Endothelial cell of umbilical vein (primary cell): Measurements from ENCODE around the gene PAOX. TPM values are rescaled to one million over a fixed set of nuclear protein-coding genes. Genes with fewer than 3 reads are reported as not detected.

Experiments
- BruUV-seq: library from RNA; stranded (reverse); fragments of 400-500 nt; replicated peaks from 2 replicates; lab custom pipeline; 2021; lab: Mats Ljungman, UMichigan
- CTCF ChIA-PET: fragments of 300-600, 350-600 bp; sonication (Branson Sonifier 250); formaldehyde crosslinking; loops from one replicate; lab custom pipeline; 2021; ENCODE audit warnings: antibody characterized with exemption, inconsistent platforms; lab: Charles Lee
- POLR2A ChIA-PET: fragments of 300-600, 350-600 bp; sonication (Branson Sonifier 250); formaldehyde crosslinking; loops from one replicate; lab custom pipeline; 2021; ENCODE audit warnings: antibody characterized with exemption, inconsistent platforms; lab: Charles Lee
- DNase-seq: peaks from one replicate; pipeline ENCODE4 v3.0.0-alpha.2; 2011; ENCODE audit warnings: low read depth, low spot score
- FAIRE-seq: peaks from 2 replicates; lab custom pipeline; 2011; peaks lifted over from hg19 to GRCh38; lab: Jason Lieb, UNC
- H2AFZ ChIP-seq: 2 replicates; pipeline ENCODE4 v1.6.0; 2012; ENCODE audit warnings: low read depth, low read length, control low read depth, inconsistent platforms
- H3K27ac ChIP-seq: 2 replicates; pipeline ENCODE4 v1.5.1; 2011; ENCODE audit warnings: low read depth, mild to moderate bottlenecking, control low read depth, low read length, moderate library complexity; ENCODE audit not compliant: insufficient read depth
- H3K27me3 ChIP-seq, 2 experiments: 2 replicates each; pipeline versions ENCODE4 v1.6.0 to v1.6.1; 2011; ENCODE audit warnings: low read length in 2 of 2, mixed read lengths in 1 of 2; ENCODE audit not compliant: control insufficient read depth in 2 of 2, insufficient read depth in 2 of 2
- H3K36me3 ChIP-seq, 2 experiments: 2 replicates in 1 of 2; 3 replicates in 1 of 2; pipeline ENCODE4 v1.5.1; 2011; ENCODE audit warnings: low read length in 2 of 2, mild to moderate bottlenecking in 1 of 2, moderate library complexity in 1 of 2; ENCODE audit not compliant: control insufficient read depth in 2 of 2, insufficient read depth in 2 of 2; ENCODE audit errors: extremely low read depth in 1 of 2
- H3K4me1 ChIP-seq: 3 replicates; pipeline ENCODE4 v1.5.1; 2011; ENCODE audit warnings: mild to moderate bottlenecking, low read length; ENCODE audit not compliant: control insufficient read depth, insufficient read depth; ENCODE audit errors: extremely low read depth
- H3K4me2 ChIP-seq: 2 replicates; pipeline ENCODE4 v1.6.1; 2011; ENCODE audit warnings: low read length, control low read depth, mixed read lengths; ENCODE audit not compliant: insufficient read depth
- H3K4me3 ChIP-seq, 3 experiments: fragments of 200-600 bp in 1 of 3; sonication (generic), shearing (Covaris generic) in 1 of 3; replicated peaks in 1 of 3; 2 replicates each; pipeline ENCODE4 v1.5.1; 2011 to 2016; ENCODE audit warnings: control low read depth in 3 of 3, low read length in 3 of 3, mild to moderate bottlenecking in 2 of 3, inconsistent platforms in 1 of 3, low read depth in 1 of 3, moderate library complexity in 1 of 3; ENCODE audit not compliant: insufficient read depth in 1 of 3
- H3K79me2 ChIP-seq: 2 replicates; pipeline ENCODE4 v1.6.0; 2012; ENCODE audit warnings: low read length, inconsistent platforms; ENCODE audit not compliant: control insufficient read depth, insufficient read depth
- H3K9ac ChIP-seq: replicated peaks from 2 replicates; pipeline ENCODE3; 2011; ENCODE audit warnings: low read length, control low read depth; ENCODE audit not compliant: insufficient read depth; ENCODE audit errors: extremely low read depth
- H3K9me1 ChIP-seq: replicated peaks from 3 replicates; pipeline ENCODE4 v1.6.0; 2011; ENCODE audit warnings: mild to moderate bottlenecking, low read length; ENCODE audit not compliant: control insufficient read depth, insufficient read depth; ENCODE audit errors: extremely low read depth
- H3K9me3 ChIP-seq: replicated peaks from 2 replicates; pipeline ENCODE4 v1.5.1; 2012; ENCODE audit warnings: low read length, inconsistent platforms; ENCODE audit not compliant: control insufficient read depth, insufficient read depth
- H4K20me1 ChIP-seq: replicated peaks from 2 replicates; pipeline ENCODE3; 2011; ENCODE audit warnings: mild to moderate bottlenecking, low read length; ENCODE audit not compliant: control insufficient read depth, insufficient read depth; ENCODE audit errors: extremely low read depth
- CTCF ChIP-seq, 2 donors: IDR thresholded peaks; 1 replicate in 1 of 2; 2 replicates in 1 of 2; pipeline ENCODE4 v1.5.1; 2011; ENCODE audit warnings: low read length in 2 of 2, mild to moderate bottlenecking in 2 of 2, moderate library complexity in 2 of 2, control low read depth in 1 of 2, inconsistent platforms in 1 of 2, low read depth in 1 of 2; ENCODE audit not compliant: insufficient read depth in 1 of 2; ENCODE audit errors: extremely low read depth in 1 of 2
- EZH2 ChIP-seq: IDR thresholded peaks from 2 replicates; pipeline ENCODE4 v1.6.1; 2012; ENCODE audit warnings: borderline replicate concordance, low read depth, mild to moderate bottlenecking, moderate library complexity, low read length, inconsistent platforms; ENCODE audit not compliant: severe bottlenecking
- FOS ChIP-seq: IDR thresholded peaks from 2 replicates; pipeline ENCODE4 v1.6.1; 2011; ENCODE audit warnings: mild to moderate bottlenecking, low read length, moderate library complexity, borderline replicate concordance; ENCODE audit not compliant: insufficient read depth
- GATA2 ChIP-seq: IDR thresholded peaks from 2 replicates; pipeline ENCODE4 v1.7.0; 2011; ENCODE audit warnings: low read depth, mild to moderate bottlenecking, moderate library complexity, mixed read lengths, low read length; ENCODE audit not compliant: insufficient read length, insufficient read depth
- JUN ChIP-seq: IDR thresholded peaks from 2 replicates; pipeline ENCODE4 v1.6.1; 2011; ENCODE audit warnings: borderline replicate concordance, low read depth; ENCODE audit not compliant: insufficient read length, insufficient read depth
- MYC ChIP-seq: IDR thresholded peaks from one replicate; pipeline ENCODE4 v1.6.1; 2011; ENCODE audit warnings: mild to moderate bottlenecking, low read depth, low read length
- POLR2A ChIP-seq: IDR thresholded peaks from 2 replicates; pipeline ENCODE4 v1.6.1; 2012; ENCODE audit warnings: low read depth, mild to moderate bottlenecking, control low read depth, low read length
- POLR2AphosphoS5 ChIP-seq: IDR thresholded peaks from 2 replicates; pipeline ENCODE4 v1.6.1; 2012; ENCODE audit warnings: low read depth, mild to moderate bottlenecking, control low read depth, low read length, moderate library complexity; ENCODE audit not compliant: insufficient read depth
- dilution Hi-C: fragments of 300-500 bp; cut with MboI; formaldehyde crosslinking; loops from one replicate; pipeline ENCODE4 v1.15.0; 2019; ENCODE audit warnings: low sequenced_read_pairs; ENCODE audit not compliant: extremely low pct_ligation_motif_present
- intact Hi-C: fragments of 100-400 bp; cut with micrococcal nuclease; formaldehyde crosslinking; loops from one replicate; pipeline ENCODE4 v1.10.0; 2022
- polyA plus RNA-seq, 4 experiments: library from polyadenylated mRNA; depleted of rRNA in 3 of 4; stranded (reverse) in 3 of 4; unstranded in 1 of 4; fragments of >200 nt; gene quantifications; 2 replicates each; pipeline versions ENCODE4 v1.2.1 to v1.2.3, GENCODE V29; 2011 to 2012; ENCODE audit warnings: missing spikeins in 1 of 4
- total RNA-seq: library from RNA; stranded (reverse); gene quantifications from 2 replicates; pipeline ENCODE4 v1.2.3, GENCODE V29; 2021
- TF ChIP-seq, protein P1 (sequence below): IDR thresholded peaks from 2 replicates; pipeline ENCODE4 v1.6.1; 2011; ENCODE audit not compliant: insufficient read depth, insufficient read length

PAOX gene
- total and polyA plus RNA-seq, 2 donors (not counting 3 experiments of a cell fraction or from before 2014, with no cell fraction given): 2.6 to 3.8 TPM

DNA sequence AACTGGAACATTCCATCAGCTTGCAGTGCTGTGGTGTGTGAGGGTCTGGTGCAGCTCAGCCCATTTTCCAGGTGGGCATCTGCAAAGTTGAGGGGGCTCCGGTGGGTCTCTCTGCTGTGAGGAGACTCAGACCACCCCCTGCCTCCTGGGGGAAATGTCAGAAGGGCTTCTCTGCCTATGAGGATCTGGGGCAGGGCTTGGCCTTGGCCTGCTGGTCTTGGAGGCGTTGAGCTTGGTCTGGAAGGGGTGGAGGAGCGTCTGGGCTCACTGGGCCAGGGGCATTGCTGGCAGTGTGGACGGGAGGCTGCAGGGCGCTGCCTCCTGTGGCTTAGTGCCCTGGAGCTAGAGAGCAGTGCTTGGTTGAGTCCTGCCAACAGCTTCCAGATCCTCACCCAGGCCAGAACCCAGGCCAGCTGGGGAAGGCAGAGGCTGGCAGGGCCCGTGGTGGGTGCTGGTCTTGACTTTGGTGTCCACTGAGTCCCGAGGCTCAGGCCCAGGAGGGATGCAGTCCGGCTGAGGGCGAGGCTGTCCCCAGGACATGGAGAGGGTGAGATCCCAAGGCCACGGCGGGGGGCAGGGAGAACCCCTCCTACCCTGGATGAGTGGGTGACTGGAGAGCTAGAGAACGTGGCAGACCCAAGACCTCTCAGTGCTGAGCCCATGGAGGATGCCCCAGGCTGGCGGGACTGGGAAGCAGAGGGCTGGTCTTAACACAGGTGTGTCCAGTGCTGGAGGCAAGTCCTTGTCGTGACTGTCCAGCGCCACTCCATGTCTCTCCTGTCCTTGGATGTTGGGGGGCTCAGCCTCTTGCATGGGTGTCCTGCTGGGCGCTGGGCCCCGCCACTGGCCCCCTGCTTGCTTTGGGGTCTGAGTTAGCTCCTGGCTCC, 42.5 kb downstream of the PAOX start:
- H3K4me3 ChIP-seq: no peak overlapping the region
- dilution Hi-C loops: no loop called here
- H3K27ac ChIP-seq: no peak overlapping the region
- ChIA-PET POLR2A (no interaction called here), CTCF (interaction anchor here (1.0 to 1.2 kb wide), 2 partner anchors 16 to 17 kb away, joined by 3 read pairs; no protein-coding TSS in a partner anchor)
- no peaks in the 10 kb centered on the region for H4K20me1 ChIP-seq
- H2AFZ ChIP-seq: no peak overlapping the region
- peaks cover 8 to 9% of the 10 kb centered on the region in 2 experiments for H3K27me3 ChIP-seq
- no peak for TF ChIP-seq POLR2A
- TF ChIP-seq EZH2: no peak
- no peak for TF ChIP-seq POLR2AphosphoS5
- TF ChIP-seq GATA2: no peak
- no peak for TF ChIP-seq MYC
- TF ChIP-seq, protein P1, sequence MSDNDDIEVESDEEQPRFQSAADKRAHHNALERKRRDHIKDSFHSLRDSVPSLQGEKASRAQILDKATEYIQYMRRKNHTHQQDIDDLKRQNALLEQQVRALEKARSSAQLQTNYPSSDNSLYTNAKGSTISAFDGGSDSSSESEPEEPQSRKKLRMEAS: no peak
- no peak for TF ChIP-seq JUN
- no peak for TF ChIP-seq CTCF (IDR thresholded peaks at IDR 0.05; ENCODE audit: extremely low read depth in 1 of 2, insufficient read depth in 1 of 2, low read depth in 1 of 2, low read length in 2 of 2)
- TF ChIP-seq FOS: no peak
- intact Hi-C loops: no loop called here
- BruUV-seq: no TSS peak
- no peak overlapping the region for H3K9ac ChIP-seq
- H3K9me3 ChIP-seq: no peaks in the 10 kb centered on the region
- DNase-seq: no peak
- H3K36me3 ChIP-seq: peaks cover 4 to 13% of the 10 kb centered on the region in 2 experiments
- H3K9me1 ChIP-seq: no peaks in the 10 kb centered on the region
- FAIRE-seq: no peak
- H3K4me1 ChIP-seq: no peaks in the 10 kb centered on the region
- no peak overlapping the region for H3K4me2 ChIP-seq
- H3K79me2 ChIP-seq: no peaks in the 10 kb centered on the region
